H1 (cell line): ENCODE data around the gene PDS5A.

Source experiments
- CBX5 ChIP-seq: fragments of 300-800, 300-1000 bp; sonication (generic); IDR thresholded peaks from 2 replicates; pipeline ENCODE4 v1.7.1; 2016; ENCODE audit warnings: antibody characterized with exemption, low read length, low read depth
- TCF12 ChIP-seq: IDR thresholded peaks from 2 replicates; pipeline ENCODE4 v1.6.1; 2011; ENCODE audit warnings: low read depth, mild to moderate bottlenecking, low read length
- TF ChIP-seq, protein P1 (sequence below), 3 experiments: IDR thresholded peaks; 1 replicate in 2 of 3; 2 replicates in 1 of 3; pipeline versions ENCODE4 v1.5.1 to v1.6.1; 2011; ENCODE audit warnings: low read length in 3 of 3, mild to moderate bottlenecking in 3 of 3, inconsistent platforms in 2 of 3, low read depth in 1 of 3, moderate library complexity in 1 of 3; ENCODE audit not compliant: insufficient read depth in 1 of 3; ENCODE audit errors: control extremely low read depth in 1 of 3

DNA sequence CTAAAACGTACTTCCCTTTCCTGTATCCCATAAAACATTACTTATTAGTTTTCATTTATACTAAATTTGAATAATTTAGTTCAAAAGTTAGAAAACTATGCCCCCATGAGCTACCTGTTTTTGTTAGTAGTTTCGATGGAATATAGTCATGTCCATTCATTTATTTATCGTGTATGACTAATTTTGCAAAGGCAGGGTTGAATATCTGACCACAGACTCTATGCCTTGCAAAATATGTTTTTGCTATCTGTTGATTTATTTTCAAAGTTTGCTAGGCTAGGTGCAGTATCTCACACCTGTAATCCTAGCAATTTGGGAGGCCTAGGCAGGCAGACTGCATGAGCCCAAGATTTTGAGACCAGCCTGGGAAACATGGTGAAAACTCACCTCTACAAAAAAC, 78.4 kb downstream of the PDS5A start:
- TF ChIP-seq, protein P1, sequence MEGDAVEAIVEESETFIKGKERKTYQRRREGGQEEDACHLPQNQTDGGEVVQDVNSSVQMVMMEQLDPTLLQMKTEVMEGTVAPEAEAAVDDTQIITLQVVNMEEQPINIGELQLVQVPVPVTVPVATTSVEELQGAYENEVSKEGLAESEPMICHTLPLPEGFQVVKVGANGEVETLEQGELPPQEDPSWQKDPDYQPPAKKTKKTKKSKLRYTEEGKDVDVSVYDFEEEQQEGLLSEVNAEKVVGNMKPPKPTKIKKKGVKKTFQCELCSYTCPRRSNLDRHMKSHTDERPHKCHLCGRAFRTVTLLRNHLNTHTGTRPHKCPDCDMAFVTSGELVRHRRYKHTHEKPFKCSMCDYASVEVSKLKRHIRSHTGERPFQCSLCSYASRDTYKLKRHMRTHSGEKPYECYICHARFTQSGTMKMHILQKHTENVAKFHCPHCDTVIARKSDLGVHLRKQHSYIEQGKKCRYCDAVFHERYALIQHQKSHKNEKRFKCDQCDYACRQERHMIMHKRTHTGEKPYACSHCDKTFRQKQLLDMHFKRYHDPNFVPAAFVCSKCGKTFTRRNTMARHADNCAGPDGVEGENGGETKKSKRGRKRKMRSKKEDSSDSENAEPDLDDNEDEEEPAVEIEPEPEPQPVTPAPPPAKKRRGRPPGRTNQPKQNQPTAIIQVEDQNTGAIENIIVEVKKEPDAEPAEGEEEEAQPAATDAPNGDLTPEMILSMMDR (IDR thresholded peaks at IDR 0.05; ENCODE audit: control extremely low read depth in 1 of 3, insufficient read depth in 1 of 3, low read depth in 1 of 3, low read length in 3 of 3) = no peak
- TF ChIP-seq CBX5 = no peak
- TF ChIP-seq TCF12 = no peak
